HCT116 (cell line): Measurements from ENCODE around the gene HDLBP.

ENCODE experiments used
- POLR2AphosphoS5 ChIP-seq: IDR thresholded peaks from 2 replicates; pipeline ENCODE4 v1.6.1; 2011; ENCODE audit warnings: mild to moderate bottlenecking, low read depth, low read length, moderate library complexity
- TF ChIP-seq, protein P1 (sequence below), 3 experiments: fragments of 200-600 bp in 1 of 3; sonication (generic) in 1 of 3; IDR thresholded peaks in 2 of 3; conservative IDR thresholded peaks in 1 of 3; 2 replicates each; pipeline ENCODE4 v1.5.1; 2012 to 2017; ENCODE audit warnings: low read depth in 2 of 3, low read length in 2 of 3, antibody characterized with exemption in 1 of 3, borderline replicate concordance in 1 of 3, control low read depth in 1 of 3, mild to moderate bottlenecking in 1 of 3, mixed read lengths in 1 of 3, mixed run types in 1 of 3, moderate library complexity in 1 of 3; ENCODE audit not compliant: insufficient read depth in 1 of 3

DNA sequence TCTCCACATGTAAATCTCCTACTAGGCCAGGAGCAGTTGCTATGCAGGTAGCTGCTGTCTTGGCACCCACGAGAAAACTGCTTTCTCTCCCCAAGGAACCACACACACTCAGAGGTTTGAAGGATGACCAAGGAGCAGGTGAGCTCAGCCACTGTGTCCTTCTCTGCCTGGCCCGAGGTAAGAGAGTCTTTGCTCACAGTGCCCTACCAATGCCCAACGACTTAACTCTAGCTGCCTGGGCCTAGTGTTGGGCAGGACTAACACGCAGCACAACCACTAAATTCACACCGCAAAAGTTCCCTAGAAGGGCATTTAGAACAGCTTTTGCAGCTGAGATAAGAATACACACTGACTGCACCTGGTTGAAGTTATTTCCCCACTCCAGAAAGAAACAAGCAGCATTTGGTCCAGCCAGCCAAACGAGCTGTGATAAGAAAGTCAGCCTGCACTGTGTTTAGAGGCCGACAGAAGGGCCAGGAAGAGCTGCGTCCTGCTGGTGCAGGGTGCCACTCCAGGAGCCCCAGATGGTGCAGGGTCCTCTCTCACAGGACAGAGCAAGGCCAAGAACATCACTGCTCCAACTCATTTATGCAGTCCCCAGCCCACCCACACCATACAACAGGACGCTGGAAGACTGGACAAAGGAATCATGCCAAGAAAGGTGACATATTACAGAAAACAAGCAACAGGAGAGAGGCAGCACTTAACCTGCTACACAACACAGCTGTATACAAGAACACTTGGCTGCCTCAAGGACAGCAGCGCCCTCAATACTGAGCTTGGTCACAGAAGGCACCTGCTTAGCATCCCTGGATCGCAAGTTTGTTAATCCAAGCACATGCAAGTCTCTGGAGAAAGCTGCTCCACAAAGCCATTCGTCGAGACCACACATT, 12.5 kb downstream of the HDLBP start:
- no peak for TF ChIP-seq POLR2AphosphoS5
- TF ChIP-seq, protein P1, sequence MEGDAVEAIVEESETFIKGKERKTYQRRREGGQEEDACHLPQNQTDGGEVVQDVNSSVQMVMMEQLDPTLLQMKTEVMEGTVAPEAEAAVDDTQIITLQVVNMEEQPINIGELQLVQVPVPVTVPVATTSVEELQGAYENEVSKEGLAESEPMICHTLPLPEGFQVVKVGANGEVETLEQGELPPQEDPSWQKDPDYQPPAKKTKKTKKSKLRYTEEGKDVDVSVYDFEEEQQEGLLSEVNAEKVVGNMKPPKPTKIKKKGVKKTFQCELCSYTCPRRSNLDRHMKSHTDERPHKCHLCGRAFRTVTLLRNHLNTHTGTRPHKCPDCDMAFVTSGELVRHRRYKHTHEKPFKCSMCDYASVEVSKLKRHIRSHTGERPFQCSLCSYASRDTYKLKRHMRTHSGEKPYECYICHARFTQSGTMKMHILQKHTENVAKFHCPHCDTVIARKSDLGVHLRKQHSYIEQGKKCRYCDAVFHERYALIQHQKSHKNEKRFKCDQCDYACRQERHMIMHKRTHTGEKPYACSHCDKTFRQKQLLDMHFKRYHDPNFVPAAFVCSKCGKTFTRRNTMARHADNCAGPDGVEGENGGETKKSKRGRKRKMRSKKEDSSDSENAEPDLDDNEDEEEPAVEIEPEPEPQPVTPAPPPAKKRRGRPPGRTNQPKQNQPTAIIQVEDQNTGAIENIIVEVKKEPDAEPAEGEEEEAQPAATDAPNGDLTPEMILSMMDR (IDR thresholded peaks at IDR 0.05 in 2 of 3, conservative IDR thresholded peaks at IDR 0.05 in 1 of 3; ENCODE audit: borderline replicate concordance in 1 of 3, insufficient read depth in 1 of 3, low read depth in 2 of 3, low read length in 2 of 3): no peak
